ENCODE measurements around the gene RHOB. TPM values are rescaled to one million over a fixed set of nuclear protein-coding genes. Genes with fewer than 3 reads are reported as not detected.

The RHOB gene
- total and polyA plus RNA-seq, 2 of the 13 experiments (the other 11 are each of a cell fraction or from before 2014, with no cell fraction given), result 192 to 268 TPM

GRCh38 chr2:20446255-20446916, 488 bp upstream of the RHOB start (continued):
- TF ChIP-seq LRRFIP1 (CRISPR knock-in tag; conservative IDR thresholded peaks at IDR 0.05) (no peak), ZNF543 (CRISPR knock-in tag; IDR thresholded peaks at IDR 0.05) (no peak), TFAP4 (IDR thresholded peaks at IDR 0.05; ENCODE audit: borderline replicate concordance, low read depth) (peak; percentile 23; the same call in 1 of the 2 replicates), ZNF24 (IDR thresholded peaks at IDR 0.05) (no peak), HMG20A (CRISPR knock-in tag; IDR thresholded peaks at IDR 0.05; ENCODE audit: borderline replicate concordance) (no peak), ZNF574 (CRISPR knock-in tag; IDR thresholded peaks at IDR 0.05) (no peak), DPF2 (CRISPR knock-in tag; IDR thresholded peaks at IDR 0.05; ENCODE audit: borderline replicate concordance, low read depth) (no peak), ZNF432 (CRISPR knock-in tag; IDR thresholded peaks at IDR 0.05; ENCODE audit: borderline replicate concordance) (no peak), MIER3 (CRISPR knock-in tag; IDR thresholded peaks at IDR 0.05; ENCODE audit: borderline replicate concordance) (no peak), ZUFSP (CRISPR knock-in tag; IDR thresholded peaks at IDR 0.05; ENCODE audit: borderline replicate concordance) (no peak), PHF20 (CRISPR knock-in tag; IDR thresholded peaks at IDR 0.05) (no peak), ZNF3 (CRISPR knock-in tag; IDR thresholded peaks at IDR 0.05) (no peak), ZNF280D (CRISPR knock-in tag; IDR thresholded peaks at IDR 0.05) (0 out of 2 replicates have a peak, but pooled peaks have one; percentile 22), ARNT2 (CRISPR knock-in tag; IDR thresholded peaks at IDR 0.05; ENCODE audit: low read depth) (peak; percentile 19; the same call in 1 of the 2 replicates), E2F5 (CRISPR knock-in tag; conservative IDR thresholded peaks at IDR 0.05) (no peak), TEAD2 (CRISPR knock-in tag; IDR thresholded peaks at IDR 0.05) (no peak), PHF8 (CRISPR knock-in tag; IDR thresholded peaks at IDR 0.05) (peak; percentile 52)
